OCI-M1 (cell line): ENCODE results near the gene KIAA1549.
A peak's percentile ranks its signal among the peaks of the same experiment; 100 is the strongest.
"Not testable (repeated sequence)": the region's sequence is repeated elsewhere in the genome, so short reads cannot be mapped to it uniquely, and the experiment has no call there.

ENCODE experiments used
- DNase-seq: peaks from one replicate; lab custom pipeline; 2025; lab: John Stamatoyannopoulos, UW

Gene KIAA1549

DNA sequence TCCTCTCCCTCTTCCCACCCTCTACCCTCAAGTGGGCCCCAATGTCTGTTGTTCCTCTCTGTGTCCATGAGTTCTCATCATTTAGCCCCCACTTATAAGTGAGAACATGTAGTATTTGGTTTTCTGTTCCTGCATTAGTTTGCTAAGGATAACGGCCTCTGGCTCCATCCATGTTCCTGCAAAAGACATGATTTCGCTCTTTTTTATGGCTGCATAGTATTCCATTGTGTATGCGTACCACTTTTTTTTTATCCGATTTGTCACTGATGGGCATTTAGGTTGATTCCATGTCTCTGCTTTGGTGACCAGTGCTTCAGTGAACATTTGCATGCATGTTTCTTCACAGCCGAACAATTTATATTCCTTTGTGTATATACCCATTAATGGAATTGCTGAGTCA, 131.5 kb downstream of the KIAA1549 start:
- DNase-seq: no peak

DNA sequence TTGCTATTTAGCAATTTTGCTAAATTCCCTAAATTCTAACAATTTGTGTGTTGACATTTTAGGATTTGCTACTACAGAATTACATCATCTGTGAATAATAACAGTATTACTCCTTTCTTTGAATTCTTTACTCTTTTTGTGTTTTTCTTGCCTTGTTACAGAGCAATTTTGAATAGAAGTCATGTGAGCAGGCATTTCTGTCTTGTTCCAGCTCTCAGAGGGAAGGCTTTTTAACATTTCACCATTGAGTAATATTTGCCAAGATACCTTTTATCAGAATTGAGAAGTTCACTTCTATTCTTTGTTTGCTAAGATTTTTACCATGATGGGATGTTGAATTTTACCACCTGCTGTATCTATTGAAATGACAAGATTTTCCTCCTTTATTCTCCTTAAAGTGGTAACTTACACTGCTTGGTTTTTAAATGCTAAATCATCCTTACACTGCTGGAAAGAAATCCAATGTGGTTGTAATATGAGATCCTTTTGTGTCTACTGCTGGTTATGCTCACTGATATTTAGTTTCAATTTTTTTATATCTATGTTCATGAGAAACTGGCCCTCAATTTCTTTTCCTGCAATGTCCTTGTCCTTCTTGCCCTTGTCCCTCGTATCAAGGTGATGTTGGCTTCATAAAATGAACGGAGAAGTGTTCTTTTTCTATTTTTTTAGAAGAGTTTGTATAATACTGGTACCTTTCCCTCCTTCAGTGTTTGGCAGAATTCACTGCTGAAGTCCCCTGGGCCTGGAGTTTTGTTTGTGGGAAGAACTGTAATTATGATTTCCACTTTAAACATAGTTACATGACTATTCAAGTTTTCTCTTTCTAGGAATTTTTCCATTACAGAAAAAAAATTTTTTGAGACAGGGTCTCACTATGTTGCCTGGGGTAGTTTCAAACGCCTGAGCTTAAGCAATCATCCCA, 132.9 kb downstream of the KIAA1549 start:
- peak; percentile 2 for DNase-seq

DNA sequence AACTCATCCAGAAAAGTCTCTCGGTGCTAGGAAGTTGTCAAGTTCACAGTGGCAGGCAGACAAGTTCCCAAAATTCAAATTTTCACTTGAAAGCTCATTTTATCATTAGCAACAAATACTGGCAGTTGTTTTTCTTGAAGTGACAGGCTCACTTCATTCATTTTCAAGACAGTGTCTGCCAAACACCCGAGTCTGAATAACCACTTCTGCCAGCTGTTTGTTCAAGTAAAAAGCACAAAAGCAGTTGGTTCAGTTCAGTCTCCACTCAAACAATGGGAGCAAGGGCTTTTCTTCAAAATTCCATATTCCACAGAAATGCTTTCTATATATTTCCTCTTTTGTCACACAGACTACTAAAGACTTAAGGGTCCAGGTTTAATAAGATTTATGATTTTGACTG, 135.5 kb downstream of the KIAA1549 start:
- DNase-seq: no peak

DNA sequence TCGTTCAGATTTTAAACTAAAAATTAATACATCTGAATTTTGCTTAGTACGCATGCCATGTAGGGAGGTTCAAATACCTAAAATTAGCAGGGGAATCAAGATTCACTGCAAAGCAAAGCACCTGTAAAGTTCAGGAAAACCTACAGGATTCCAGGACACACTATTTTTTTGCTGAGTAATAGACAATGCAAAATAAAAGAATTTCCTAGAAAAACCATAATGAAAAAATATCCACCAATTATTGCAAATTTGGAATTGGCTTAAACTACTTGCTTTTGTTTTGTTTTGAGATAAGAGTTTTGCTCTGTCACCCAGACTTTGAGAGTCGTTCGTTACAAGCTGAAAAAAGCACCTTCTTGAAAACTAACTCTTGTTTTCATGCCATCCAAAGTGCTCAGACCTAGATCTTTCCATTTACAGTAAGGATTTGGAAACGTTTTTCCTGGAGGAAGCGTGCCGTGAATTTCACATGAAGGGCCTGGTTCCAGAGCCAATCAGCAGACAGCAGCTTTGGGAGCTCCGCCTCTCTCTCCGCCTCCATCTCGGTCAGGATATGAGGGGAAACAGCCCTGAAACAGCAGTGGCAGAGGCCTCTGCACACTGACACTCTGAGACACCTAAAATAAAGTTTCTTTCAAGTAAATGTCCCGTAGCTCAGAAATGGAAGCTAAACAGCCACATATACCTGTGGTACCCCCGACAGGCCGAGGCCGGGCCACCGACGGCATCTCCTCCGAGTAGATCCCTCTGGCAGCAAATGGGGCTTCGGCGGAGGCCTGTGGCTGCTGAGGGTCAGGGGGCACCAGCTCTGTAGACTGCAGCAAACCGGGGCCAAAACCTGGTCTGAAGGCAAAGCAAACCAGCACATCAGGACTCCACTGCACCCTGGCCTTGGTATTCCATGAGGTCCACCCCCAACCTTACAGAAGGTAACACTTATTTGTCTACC, 137.3 kb downstream of the KIAA1549 start:
- peak; percentile 2 for DNase-seq

DNA sequence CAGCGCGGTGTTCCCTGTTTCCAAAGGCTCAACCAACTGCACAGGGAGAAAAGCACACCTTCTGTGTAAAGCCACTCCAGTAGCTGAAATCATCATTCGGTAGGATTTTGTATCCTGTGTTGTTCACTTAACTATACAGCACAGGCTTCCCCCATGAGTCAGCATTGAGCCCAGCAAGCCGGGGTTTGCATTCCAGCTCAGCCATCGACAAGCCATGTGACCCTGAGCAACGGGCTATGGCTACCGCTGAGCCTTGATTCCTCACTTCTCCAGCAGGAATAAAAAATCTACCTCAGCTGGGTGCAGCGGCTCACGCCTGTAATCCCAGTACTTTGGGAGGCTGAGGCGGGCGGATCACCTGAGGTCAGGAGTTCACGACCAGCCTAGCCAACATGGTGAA, 139.1 kb downstream of the KIAA1549 start:
- DNase-seq: no peak

DNA sequence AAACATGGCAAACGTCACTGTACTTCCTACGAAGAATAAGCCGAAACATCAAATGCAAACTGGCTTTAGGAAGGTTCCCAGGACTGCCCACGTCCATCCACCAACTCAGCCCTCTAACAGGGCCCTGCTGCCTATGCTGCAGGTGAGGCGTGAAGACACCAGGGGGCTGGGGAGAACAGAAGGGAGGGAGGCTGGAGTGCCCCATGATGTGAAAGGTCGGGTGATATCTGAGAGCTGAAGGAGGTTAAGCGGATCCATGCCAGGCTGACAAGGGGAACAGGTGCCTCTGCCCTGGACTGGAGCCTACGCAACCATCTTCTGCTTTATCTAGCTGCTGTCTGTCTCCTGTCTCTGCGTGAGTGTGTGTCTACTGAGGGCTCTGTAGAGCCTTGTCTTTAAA, 143.0 kb downstream of the KIAA1549 start:
- DNase-seq: no peak

DNA sequence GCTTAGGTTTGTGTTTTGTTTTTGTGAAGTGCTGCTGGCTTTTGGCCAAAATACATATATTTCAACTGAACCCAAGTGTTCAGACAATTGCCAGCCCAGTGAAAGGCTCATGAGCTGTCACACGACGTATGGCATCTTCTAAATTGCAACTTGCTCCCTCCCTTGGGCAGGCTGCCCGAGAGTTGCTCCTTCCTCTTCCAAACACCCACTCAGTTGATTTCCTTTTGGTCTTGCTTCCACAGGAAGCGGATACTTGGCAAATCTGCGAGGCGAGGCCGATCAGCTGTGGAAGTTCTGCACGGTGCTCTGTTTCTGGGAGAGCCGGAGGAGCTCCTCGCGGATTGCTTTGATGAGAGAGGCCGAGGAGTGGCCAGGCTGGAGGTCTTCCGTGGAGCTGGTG, 143.6 kb downstream of the KIAA1549 start:
- DNase-seq: no peak

DNA sequence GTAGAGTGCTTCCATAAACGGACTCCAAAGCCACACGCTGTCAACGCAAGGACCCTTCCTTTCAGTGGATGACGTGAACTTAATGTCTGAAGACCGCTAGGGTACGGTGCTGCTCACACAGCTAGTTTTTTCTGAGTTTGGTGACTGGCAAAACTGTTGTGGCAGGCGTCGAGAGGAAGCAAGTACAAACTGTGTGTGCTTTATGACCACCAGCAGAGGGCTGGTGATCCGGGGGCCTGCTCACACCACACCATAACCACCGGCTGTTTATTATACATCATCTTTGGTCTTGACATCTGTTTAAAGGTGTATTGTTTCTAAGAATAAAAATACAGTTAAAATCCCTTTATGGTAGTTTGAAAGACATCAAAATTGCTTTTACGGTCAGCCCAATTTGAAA, 146.1 kb downstream of the KIAA1549 start:
- no peak for DNase-seq

DNA sequence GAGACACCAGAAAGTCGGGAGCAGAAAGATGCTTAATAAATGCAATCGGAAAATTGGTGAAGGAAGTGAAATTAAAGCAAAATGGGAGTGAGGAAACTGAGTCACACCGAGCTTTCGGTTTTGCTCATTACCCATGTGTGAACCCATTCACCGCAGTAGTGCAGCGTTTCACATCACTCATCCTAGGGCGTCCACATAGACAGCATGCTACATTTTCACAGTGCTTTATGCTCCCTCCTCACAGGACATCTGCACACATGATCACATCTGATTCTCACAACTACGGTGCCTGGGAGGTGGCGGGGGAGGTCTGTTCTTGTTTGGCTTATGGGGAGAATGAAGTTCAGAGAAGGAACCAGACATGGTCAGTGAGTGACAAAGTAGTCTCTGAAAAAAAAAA, 146.6 kb downstream of the KIAA1549 start:
- no peak for DNase-seq

DNA sequence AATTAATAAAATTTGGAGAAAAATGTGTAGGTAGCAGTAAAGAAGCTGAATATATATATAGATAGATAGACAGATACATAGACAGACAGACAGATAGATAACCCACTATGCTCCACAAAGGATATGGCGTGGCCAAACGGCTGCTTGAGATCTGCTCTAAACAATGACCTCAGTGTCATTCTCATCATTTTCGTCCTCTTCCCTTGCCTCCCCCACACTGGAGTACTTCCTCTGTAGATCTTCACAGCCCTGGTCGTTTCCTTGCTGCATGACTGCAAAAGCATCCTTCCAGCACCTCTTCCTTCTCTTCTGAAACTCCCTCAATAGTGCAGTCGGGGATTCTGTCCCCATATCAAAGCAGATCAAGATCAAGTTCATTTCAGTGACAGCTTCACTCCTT, 147.6 kb downstream of the KIAA1549 start:
- no peak for DNase-seq

DNA sequence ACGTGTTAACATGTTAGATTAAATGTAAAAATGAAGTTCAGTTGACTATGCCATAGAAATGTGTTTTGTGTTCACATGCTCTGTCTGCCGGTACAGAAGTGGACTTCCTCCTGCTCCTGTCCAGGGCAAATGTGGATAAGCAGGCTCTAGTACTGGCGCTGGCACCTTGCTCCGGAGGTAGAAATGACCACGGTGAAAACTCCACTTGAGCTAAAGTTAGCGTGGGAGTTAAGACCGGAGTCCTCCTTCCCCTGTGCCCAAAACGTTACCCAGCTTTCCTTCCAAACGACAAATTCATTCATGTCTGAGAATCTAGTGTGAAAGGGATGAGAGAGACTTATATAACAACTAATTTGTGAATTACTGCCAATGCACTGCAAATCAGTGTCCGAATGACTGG, 148.2 kb downstream of the KIAA1549 start:
- DNase-seq: no peak

DNA sequence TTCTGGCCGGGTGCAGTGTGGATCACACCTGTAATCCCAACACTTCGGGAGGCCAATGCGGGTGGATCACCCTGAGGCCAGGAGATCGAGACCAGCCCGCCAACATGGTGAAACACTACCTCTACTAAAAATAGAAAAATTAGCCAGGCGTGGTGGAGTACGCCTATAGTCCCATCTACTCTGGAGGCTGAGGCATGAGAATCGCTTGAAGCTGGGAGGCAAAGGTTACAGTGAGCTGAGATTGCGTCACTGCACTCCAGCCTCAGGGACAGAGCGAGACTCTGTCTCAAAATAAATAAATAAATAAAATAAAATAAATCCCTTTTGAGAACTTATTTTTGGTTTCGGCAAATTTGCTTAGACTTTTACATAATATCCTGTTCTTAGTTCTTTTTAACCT, 151.9 kb downstream of the KIAA1549 start:
- DNase-seq: no peak

DNA sequence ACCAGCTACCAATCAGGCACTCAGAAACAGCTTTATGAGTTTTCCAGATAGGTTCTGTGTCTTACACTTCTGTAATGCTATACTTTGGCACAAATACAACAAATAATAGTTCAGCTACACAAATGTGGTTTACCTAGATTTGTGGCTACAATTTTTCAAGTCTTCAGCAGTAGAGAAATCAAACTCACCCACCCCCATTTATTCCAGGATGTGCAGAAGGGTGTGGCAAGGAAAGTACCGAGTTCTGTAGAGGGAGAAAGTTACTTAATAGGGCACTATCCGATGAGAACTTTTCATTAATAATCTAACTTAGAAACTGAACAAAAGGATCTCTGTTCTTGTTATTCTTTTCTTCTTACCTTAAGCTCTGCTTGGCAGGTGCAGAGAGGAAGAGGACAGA, 152.9 kb downstream of the KIAA1549 start:
- no peak for DNase-seq

DNA sequence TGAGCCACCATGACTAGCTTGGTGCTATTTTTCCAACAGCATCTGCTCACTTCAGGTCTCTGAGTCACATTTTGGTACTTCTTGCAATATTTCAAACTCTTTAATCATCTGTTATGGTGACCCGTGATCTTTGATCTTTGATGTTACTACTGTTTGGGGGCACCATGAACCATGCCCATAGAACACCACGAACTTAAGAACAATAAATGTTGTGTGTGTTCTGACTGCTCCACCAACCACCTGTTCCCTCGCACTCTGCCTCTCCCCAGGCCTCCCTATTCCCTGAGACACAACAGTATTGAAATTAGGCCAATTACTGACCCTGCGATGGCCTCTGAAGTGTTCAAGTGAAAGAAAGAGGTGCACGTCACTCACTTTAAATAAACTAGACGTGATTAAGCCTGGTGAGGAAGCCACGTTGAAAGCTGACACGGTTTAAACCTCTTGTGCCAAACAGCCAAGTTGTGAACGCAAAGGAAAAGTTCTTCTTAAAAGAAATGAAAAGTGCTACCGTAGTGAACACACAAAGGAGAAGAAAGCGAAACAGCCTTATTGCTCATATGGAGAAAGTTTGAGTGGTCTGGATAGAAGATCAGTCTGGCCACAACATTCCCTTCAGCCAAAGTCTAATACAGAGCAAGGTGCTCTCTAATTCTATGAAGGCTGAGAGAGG, 156.0 kb downstream of the KIAA1549 start:
- DNase-seq: no peak

DNA sequence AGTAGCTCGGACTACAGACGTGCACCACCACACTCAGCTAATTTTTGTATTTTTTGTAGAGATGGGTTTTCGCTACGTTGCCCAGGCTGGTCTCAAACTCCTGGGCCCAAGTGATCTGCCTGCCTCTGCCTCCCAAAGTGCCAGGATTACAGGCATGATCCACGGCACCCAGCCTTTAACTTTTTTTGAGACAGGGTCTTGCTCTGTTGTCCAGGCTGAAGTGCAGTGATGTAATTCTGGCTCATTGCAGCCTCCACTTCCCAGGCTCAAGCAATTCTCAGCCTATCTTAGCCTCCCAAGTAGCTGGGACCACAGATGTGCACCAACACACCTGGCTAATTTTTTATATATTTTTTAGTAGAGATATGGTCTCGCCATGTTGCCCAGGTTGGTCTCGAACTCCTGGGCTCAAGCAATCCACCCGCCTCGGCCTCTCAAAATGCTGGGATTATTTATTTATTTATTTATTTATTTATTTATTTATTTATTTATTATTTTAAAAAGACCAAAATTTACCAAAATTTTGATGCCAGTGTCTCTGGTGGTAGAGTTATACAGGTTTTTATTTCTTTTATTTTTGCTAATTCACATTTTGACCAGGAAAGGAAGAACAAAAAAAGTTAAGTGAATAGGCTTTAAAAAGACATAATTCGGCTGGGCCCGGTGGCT, 158.2 kb downstream of the KIAA1549 start:
- no peak for DNase-seq

DNA sequence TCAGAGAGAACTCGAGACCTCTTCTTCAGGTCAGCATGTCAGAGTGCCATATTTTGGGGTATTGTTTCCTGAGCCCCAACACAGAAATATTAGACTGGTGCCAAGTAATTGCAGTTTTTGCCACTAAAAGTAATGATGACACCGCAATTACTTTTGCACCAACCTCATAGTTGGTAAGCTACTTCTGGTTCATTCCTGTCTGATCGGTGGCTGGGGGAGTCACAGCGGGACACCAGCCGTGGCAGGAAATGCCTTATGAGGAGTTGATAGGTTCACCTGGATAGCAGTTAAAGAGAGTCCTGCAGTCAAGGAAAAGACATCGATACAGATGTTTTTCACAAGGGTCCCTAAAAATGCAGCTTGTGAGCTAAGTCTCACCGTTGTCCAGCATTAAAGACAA, 159.3 kb downstream of the KIAA1549 start:
- DNase-seq: no peak

DNA sequence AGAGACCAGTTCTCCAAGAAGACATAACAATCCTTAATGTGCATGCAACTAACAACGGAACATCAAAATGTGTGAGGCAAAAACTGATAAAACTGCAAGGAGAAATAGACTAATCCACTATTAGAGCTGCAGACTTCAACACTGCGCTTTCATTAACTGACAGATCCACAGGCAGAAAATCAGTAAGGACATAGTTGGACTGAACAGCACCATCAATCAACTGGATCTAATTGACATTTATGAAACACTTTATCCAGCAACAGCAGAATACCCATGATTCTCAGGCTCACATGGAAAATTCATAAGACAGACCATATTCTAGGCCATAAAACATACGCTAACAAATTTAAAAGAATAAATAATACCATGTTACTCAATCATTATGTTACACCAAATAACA, 161.6 kb downstream of the KIAA1549 start:
- DNase-seq: no peak

DNA sequence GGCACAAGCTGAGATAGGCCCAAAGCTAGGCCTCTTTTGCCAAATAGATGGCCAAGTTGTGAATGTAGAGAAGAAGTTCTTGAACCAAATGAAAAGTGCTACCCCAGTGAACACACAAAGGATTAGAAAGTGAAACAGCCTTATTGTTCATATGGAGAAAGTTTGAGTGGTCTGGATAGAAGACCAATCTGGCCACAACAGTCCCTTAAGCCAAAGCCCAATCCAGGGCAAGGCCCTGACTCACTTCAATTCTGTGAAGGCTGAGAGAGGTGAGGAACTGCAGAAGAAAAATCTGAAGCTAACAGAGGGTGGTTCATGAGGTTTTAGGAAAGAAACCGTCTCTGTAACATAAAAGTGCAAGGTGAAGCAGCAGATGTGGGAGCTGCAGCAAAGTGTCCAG, 164.5 kb downstream of the KIAA1549 start:
- DNase-seq: no peak

DNA sequence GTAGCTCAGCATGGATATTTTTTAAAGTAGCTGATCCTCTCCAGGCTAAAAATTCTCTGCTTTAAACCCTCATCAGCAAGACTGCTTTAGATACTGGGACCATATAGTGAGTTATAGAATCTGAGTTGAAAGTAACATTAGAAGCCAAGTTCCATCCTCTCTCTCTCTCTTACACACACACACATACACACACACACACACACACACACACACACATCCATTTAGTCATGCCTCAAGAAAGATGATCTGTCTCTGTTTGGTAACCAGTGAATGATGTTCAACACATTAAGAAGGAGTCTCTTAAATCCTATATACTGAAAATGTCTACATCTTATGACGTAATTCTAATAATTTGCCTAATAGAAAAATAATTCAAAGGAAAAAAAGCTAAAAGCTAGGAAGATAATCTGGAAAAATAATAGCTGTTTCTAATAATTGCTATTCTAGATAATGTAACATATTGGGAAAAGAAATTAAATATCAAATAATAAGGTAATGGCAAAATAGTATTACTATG, 166.3 kb downstream of the KIAA1549 start:
- no peak for DNase-seq

DNA sequence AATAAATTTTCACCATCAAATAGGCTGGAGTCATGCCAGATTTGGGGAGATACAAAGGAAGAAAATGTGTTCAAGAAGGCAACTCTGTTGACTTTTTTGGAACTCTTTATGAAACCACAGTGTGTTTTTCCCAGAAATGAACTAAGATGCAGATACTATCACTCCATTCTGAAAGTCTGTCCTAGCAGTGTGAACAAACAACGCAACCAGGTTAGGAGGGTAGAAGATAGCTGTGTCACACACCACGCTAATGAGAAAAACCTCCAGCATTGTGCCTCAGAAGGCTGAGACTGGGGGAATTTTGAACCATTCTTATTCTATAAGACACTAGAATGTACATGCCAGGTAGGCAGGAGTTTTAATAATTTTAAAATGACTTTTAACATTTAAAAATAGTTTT, 167.2 kb downstream of the KIAA1549 start:
- no peak for DNase-seq

DNA sequence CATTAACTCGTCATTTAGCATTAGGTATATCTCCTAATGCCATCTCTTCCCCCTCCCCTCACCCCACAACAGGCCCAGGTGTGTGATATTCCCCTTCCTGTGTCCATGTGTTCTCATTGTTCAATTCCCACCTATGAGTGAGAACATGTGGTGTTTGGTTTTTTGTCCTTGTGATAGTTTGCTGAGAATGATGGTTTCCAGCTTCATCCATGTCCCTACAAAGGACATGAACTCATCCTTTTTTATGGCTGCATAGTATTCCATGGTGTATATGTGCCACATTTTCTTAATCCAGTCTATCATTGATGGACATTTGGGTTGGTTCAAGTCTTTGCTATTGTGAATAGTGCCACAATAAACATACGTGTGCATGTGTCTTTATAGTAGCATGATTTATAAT, 169.9 kb downstream of the KIAA1549 start:
- not testable (repeated sequence) for DNase-seq

DNA sequence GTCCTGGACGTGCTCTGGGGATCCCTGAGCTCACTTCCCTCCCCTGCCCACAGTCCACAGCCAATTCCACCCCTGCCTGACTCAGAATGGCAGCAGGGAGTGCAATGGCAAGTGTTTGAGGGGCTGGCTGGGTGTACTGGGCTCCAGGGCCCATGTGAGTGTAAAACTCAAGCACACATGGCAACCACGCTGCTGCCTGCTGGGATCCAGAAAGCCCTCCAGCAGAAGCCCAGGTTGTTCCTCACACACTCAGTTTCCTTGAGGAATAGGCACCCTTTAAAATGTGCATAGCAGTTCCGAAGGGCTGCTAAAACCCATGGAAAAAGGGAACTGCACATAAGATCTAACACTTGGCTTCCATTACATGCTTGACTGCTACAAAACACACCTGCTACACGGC, 171.8 kb downstream of the KIAA1549 start:
- no peak for DNase-seq
